GM19193 (cell line): ENCODE data around the gene HOXA11.

Source experiments
- POLR2A ChIP-seq: IDR thresholded peaks from 4 replicates; pipeline ENCODE4 v1.6.1; 2011; ENCODE audit not compliant: insufficient read depth, insufficient read length; ENCODE audit errors: extremely low read depth

HOXA11 gene

DNA sequence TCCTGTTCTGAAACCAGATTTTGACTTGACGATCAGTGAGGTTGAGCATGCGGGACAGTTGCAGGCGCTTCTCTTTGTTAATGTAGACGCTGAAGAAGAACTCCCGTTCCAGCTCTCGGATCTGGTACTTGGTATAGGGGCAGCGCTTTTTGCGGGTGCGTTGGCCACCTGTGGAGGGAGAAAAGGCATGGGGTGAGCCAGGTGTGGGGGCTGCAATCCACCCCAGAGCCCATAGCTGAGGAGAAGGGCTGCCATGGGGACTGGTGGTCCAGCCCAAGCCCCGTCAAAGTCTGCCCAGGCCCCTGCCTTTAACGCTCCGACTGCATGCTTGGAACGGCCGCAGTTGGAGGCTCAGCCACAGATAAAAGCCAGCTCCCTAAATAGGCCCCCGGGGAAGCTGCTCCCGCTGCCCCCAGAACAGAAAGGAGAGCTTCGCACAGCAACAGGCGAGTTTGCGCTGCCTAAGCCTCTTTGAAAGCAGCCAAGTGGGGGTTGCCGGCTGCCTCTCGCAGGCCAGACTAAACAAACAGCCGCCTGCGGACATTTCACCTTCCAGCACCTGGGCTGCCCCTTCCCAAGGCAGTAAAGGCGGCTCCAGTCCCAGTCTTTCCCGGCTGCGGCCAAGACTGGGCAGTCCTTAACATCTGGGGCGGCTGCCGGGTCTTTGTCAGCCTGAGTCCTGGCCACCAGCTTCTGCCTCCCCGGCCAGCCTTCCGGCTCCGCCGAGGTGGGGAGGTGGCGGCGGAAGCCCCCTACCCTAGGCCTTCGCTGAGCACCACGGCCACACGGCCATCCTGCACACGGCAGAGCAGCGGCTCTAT lies 2.0 kb downstream of the HOXA11 start:
- no peak for TF ChIP-seq POLR2A

DNA sequence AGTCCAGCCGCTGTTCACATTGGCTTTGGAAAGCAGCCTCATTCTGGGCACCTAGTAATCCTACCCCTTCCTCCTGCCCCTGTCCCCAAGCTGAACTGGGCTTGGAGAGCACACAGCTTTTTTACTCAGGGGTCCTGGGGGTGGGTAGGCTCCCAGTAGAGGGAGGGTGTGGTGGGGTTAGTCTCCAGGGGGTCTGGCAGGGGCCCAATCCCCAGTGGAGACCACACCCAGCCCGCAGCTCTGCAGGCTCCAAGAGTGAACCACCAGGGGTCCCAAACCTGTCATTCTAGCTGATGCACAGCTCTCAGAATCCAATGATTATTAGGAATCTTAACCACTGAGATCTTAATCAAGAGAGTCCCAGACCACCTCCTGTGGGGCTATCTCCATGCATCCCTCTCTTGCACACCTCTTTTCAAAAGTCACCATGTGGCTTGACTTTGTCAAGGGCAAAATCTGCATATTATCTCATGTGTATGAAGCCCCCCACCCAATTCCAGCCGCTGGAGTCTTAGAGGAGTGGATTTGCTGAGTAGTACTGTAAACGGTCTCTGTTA lies 2.7 kb downstream of the HOXA11 start:
- no peak for TF ChIP-seq POLR2A

DNA sequence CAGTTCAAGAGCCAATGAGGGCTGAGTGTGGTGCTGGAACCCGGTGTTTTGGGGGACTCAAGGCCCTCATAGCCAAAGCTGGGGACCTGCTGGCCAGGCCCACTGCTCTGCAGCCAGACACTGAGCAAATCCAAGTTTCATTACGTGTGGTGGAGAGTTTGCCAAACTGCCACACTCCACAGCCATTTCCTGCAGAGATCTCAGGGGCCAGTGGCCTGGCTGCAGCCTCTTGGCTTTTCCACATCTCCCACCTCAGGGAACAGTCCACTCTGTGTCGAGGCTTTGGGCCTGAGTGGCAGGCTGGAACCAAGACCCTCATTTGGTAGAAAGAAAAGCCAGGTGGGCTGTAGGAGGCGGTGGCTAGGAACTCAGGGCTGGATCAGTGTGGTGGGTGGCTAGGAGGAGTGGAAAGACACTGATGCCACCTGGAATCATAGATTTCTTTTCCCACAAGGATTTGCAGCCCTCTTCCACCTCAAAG lies 3.2 kb downstream of the HOXA11 start:
- TF ChIP-seq POLR2A, result no peak

- no peak for TF ChIP-seq POLR2A
Measured at GRCh38 chr7:27180431-27181420, 4.3 kb downstream of the HOXA11 start.

GRCh38 chr7:27179503-27180430 lies 5.3 kb downstream of the HOXA11 start:
- no peak for TF ChIP-seq POLR2A

GRCh38 chr7:27179030-27179429 lies 6.0 kb downstream of the HOXA11 start:
- TF ChIP-seq POLR2A, result no peak

DNA sequence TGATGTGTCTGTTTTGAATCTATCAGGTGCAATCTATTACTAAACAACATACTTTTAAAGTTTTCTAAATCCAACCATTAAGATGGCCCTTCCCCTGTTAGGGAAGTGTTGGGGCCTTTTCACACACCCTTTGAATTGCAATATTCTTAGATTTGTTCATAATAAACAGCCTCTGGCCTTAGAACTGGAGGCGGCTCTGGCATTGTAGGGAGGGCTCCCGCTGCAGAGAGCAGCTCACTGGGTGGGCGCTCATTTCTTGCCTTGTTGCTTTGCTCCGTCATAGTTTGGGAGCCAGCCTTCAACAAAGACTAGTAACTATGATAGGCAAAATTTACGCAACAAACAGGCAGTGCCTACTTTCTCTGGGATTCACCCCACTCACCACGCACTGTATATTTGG lies 6.7 kb downstream of the HOXA11 start:
- TF ChIP-seq POLR2A, result no peak

GRCh38 chr7:27177795-27178320 lies 7.2 kb downstream of the HOXA11 start:
- TF ChIP-seq POLR2A, result no peak

DNA sequence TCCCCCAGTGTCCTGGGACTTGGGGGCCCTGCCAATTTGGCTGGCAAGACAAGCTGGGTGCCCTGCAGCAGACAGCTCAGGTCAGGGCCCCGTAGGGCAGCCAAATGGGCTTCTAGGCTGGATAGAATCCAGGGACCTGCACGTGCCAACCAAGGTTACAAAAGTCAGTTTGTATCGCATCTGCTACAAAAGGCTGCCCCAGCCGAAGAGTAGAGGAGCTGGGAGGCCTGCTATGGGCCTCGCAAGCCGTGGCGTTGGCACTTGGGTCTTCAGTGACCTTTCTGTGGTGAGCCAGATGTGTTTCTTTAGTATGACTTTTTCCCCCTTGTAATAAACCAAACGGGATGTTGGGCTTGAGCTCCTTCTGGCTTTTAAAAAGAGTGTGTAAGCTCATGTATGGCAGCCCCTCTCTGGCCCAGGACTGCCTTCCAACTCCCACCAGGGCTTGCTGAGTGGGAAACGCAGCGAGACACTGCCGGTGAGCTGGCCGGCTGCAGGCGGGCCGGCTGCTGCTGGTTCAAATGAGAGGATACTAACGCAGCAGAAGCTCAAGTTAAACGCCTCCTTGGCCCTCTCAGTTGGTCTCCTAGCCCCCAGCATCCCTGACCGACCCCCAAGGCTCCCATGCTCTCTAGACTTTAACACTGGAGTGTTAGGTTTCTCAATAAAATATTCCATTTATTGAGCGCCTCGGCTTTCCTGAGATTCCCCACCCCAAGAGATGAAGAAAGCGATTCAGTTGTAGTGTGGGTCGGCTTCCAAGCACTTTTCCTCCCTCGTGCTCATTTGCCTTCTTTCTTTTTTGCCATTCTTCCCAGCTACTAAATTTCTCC lies 7.9 kb downstream of the HOXA11 start:
- no peak for TF ChIP-seq POLR2A

DNA sequence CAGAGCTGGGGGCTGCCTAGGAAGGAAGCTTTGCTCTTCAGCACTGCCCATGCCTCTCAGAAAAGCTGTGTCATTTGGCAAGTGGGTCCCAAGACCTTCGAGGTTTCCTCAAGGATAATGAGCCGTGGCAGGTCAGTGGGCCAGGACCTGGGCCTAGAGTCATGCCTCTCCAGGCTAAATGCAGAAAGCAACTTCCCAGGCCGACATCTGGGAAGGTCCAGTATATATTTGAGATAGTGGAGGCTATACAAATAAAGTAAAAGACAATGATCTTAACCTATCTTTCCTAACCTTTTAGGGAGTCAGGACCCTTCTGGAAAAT lies 8.5 kb downstream of the HOXA11 start:
- TF ChIP-seq POLR2A, result no peak

GRCh38 chr7:27175626-27176523 lies 9.2 kb downstream of the HOXA11 start:
- TF ChIP-seq POLR2A, result no peak
